Liver (tissue), 9 donors: ENCODE measurements around the gene PCDHGB1. TPM values are rescaled to one million over a fixed set of nuclear protein-coding genes. Genes with fewer than 3 reads are reported as not detected.

Experiments
- DNase-seq: peaks from one replicate; pipeline ENCODE4 v3.0.0-alpha.2; 2017; ENCODE audit warnings: low spot score
- H3K27ac ChIP-seq, 2 donors: one replicate each; pipeline ENCODE4 v1.7.0; 2013; ENCODE audit warnings: inconsistent platforms in 2 of 2, low read length in 2 of 2, control low read depth in 1 of 2, low read depth in 1 of 2, mild to moderate bottlenecking in 1 of 2
- H3K27me3 ChIP-seq, 4 donors: one replicate each; pipeline versions ENCODE4 v1.6.1 to v1.7.0; 2013; ENCODE audit warnings: low read length in 3 of 4, inconsistent platforms in 1 of 4, mild to moderate bottlenecking in 1 of 4, moderate library complexity in 1 of 4; ENCODE audit not compliant: control insufficient read depth in 4 of 4, insufficient read depth in 4 of 4
- H3K36me3 ChIP-seq, 4 donors: one replicate each; pipeline versions ENCODE4 v1.6.1 to v1.7.0; 2013; ENCODE audit warnings: low read length in 3 of 4, mild to moderate bottlenecking in 3 of 4, low read depth in 1 of 4, moderate library complexity in 1 of 4; ENCODE audit not compliant: control insufficient read depth in 4 of 4, insufficient read depth in 3 of 4
- H3K4me1 ChIP-seq, 4 donors: one replicate each; pipeline versions ENCODE4 v1.6.1 to v1.7.0; 2013; ENCODE audit warnings: low read length in 3 of 4, mild to moderate bottlenecking in 3 of 4, moderate library complexity in 1 of 4; ENCODE audit not compliant: control insufficient read depth in 4 of 4, insufficient read depth in 4 of 4
- H3K4me3 ChIP-seq, 3 donors: one replicate each; pipeline versions ENCODE4 v1.6.1 to v1.7.0; 2013; ENCODE audit warnings: low read length in 3 of 3, control low read depth in 1 of 3, low read depth in 1 of 3, mild to moderate bottlenecking in 1 of 3
- H3K9ac ChIP-seq, 2 donors: one replicate each; pipeline ENCODE4 v1.7.0; 2013; ENCODE audit warnings: low read length in 2 of 2, mild to moderate bottlenecking in 2 of 2, moderate library complexity in 2 of 2, control low read depth in 1 of 2, low read depth in 1 of 2
- H3K9me3 ChIP-seq, 4 donors: one replicate each; pipeline versions ENCODE4 v1.6.1 to v1.7.0; 2013; ENCODE audit warnings: low read length in 3 of 4; ENCODE audit not compliant: control insufficient read depth in 4 of 4
- EGR1 ChIP-seq, 2 donors: IDR thresholded peaks; 2 replicates each; pipeline ENCODE4 v1.6.1; 2016 to 2018; ENCODE audit warnings: antibody characterized with exemption in 2 of 2, low read depth in 2 of 2
- FOXA1 ChIP-seq: IDR thresholded peaks from 2 replicates; pipeline ENCODE4 v1.6.1; 2016; ENCODE audit warnings: antibody characterized with exemption
- FOXA2 ChIP-seq: IDR thresholded peaks from 2 replicates; pipeline ENCODE4 v1.6.1; 2016; ENCODE audit warnings: antibody characterized with exemption
- GABPA ChIP-seq, 2 donors: IDR thresholded peaks in 1 of 2; conservative IDR thresholded peaks in 1 of 2; 2 replicates each; pipeline ENCODE4 v1.6.1; 2016; ENCODE audit warnings: antibody characterized with exemption in 2 of 2, mild to moderate bottlenecking in 1 of 2, moderate library complexity in 1 of 2
- HNF4A ChIP-seq, 2 donors: conservative IDR thresholded peaks; 2 replicates each; pipeline ENCODE4 v1.6.1; 2016; ENCODE audit warnings: antibody characterized with exemption in 2 of 2, mild to moderate bottlenecking in 2 of 2
- HNF4G ChIP-seq: IDR thresholded peaks from 2 replicates; pipeline ENCODE4 v1.6.1; 2016; ENCODE audit warnings: antibody characterized with exemption
- JUND ChIP-seq, 2 donors: IDR thresholded peaks; 2 replicates each; pipeline ENCODE4 v1.6.1; 2016; ENCODE audit warnings: antibody characterized with exemption in 2 of 2
- NR2F2 ChIP-seq: IDR thresholded peaks from 2 replicates; pipeline ENCODE4 v1.6.1; 2016; ENCODE audit warnings: antibody characterized with exemption
- RAD21 ChIP-seq, 2 donors: IDR thresholded peaks; 2 replicates each; pipeline ENCODE4 v1.6.1; 2016; ENCODE audit warnings: antibody characterized with exemption in 2 of 2, mild to moderate bottlenecking in 2 of 2
- RXRA ChIP-seq, 2 donors: IDR thresholded peaks; 2 replicates each; pipeline ENCODE4 v1.6.1; 2017 to 2018; ENCODE audit warnings: antibody characterized with exemption in 2 of 2, mild to moderate bottlenecking in 1 of 2
- SP1 ChIP-seq: IDR thresholded peaks from 2 replicates; pipeline ENCODE4 v1.6.1; 2018; ENCODE audit warnings: antibody characterized with exemption, mild to moderate bottlenecking
- TAF1 ChIP-seq: conservative IDR thresholded peaks from 2 replicates; pipeline ENCODE4 v1.6.1; 2016; ENCODE audit warnings: antibody characterized with exemption, mild to moderate bottlenecking
- YY1 ChIP-seq: IDR thresholded peaks from 2 replicates; pipeline ENCODE4 v1.6.1; 2016; ENCODE audit warnings: antibody characterized with exemption, mild to moderate bottlenecking
- WGBS: extraction: QIAGEN DNeasy Blood & Tissue Kit; methylation state at CpG from one replicate; pipeline ENCODE4 v1.1.7; 2013; 5-methylcytosine and 5-hydroxymethylcytosine counted together
- polyA plus RNA-seq, 2 donors: library from polyadenylated mRNA; stranded (reverse) in 1 of 2; unstranded in 1 of 2; fragments of 200-250 nt in 1 of 2; fragments of >200 nt in 1 of 2; fragmentation: Nextera tagmentation in 1 of 2; extraction: Ambion mirVana in 1 of 2; gene quantifications; one replicate each; pipeline versions ENCODE4 v1.2.1 to v1.2.3, GENCODE V29; 2013 to 2015
- total RNA-seq, 2 donors: library from RNA; depleted of rRNA; stranded (reverse); fragments of >200 nt; gene quantifications; one replicate each; pipeline ENCODE4 v1.2.3, GENCODE V29; 2014
- TF ChIP-seq, protein P1 (sequence below): IDR thresholded peaks from 2 replicates; pipeline ENCODE4 v1.6.1; 2016; ENCODE audit warnings: antibody characterized with exemption, mild to moderate bottlenecking
- TF ChIP-seq, protein P2 (sequence below): fragments of 150-350 bp; IDR thresholded peaks from 2 replicates; pipeline ENCODE4 v1.5.1; 2017; ENCODE audit warnings: improper control_type of control experiment, low read depth, low read length; ENCODE audit not compliant: missing input control
- donor health status: healthy.
- donor health status: healthy.
- donor health status: healthy.
- donor health status: healthy.
- donor health status: healthy.

Gene PCDHGB1
- total and polyA plus RNA-seq, 4 donors, result 0.10 to 0.75 (median 0.13) TPM

DNA sequence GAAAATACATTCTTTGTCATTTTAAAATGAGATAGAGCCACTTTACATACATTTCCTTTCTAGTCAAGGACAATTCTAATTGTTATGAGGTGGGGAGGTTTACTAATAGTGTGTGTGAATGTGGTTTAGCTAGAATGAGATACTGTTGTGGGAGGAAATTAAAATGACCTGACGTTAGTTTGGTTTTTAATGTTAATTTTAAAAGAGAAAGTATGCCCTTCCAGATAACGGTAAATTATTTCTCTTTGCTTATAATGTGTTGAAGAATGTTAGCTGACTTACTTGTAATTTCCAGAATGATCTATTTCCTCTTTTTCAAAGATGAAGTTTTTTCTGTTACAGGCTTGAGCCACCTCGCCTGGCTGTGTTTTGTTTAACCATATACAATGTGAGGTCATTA, 27.6 kb upstream of the PCDHGB1 start (continued):
- TF ChIP-seq, protein P1, sequence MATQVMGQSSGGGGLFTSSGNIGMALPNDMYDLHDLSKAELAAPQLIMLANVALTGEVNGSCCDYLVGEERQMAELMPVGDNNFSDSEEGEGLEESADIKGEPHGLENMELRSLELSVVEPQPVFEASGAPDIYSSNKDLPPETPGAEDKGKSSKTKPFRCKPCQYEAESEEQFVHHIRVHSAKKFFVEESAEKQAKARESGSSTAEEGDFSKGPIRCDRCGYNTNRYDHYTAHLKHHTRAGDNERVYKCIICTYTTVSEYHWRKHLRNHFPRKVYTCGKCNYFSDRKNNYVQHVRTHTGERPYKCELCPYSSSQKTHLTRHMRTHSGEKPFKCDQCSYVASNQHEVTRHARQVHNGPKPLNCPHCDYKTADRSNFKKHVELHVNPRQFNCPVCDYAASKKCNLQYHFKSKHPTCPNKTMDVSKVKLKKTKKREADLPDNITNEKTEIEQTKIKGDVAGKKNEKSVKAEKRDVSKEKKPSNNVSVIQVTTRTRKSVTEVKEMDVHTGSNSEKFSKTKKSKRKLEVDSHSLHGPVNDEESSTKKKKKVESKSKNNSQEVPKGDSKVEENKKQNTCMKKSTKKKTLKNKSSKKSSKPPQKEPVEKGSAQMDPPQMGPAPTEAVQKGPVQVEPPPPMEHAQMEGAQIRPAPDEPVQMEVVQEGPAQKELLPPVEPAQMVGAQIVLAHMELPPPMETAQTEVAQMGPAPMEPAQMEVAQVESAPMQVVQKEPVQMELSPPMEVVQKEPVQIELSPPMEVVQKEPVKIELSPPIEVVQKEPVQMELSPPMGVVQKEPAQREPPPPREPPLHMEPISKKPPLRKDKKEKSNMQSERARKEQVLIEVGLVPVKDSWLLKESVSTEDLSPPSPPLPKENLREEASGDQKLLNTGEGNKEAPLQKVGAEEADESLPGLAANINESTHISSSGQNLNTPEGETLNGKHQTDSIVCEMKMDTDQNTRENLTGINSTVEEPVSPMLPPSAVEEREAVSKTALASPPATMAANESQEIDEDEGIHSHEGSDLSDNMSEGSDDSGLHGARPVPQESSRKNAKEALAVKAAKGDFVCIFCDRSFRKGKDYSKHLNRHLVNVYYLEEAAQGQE, result no peak

DNA sequence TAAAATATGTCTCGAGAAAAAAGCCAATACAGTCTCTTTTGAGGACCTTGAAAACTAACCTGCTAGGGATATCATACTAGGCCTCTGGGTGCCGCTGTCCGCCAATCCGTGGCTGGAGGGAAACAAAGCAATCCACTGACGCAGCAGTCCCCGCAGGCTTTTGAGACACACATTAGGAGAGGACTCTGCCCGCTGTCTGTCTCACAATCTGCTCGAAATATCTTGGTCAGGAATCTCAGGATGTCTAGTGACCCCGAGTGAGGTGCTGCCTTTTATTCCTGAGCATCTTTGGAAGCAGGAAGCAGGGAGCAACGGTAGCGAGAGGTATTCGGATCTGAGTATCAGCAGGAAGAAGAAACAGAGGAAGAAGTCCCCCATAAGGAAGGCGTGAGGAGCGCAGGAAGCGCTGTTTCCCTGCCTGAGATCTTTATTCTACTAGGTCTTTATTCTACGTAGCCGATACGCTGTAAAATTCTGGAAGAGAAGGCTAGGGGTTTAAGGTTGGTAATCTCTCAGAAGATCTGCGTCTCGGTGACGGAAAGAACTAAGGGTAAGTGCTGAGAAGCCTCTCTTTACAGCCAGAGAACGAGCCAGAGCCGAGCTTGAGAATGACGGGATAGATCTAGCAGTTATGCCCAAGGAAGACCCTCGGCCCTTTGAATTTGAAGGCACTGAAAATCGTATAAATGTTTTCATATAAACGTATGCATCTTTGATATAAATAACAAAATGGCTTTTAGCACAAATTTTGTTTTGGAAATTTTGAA, 23.6 kb upstream of the PCDHGB1 start:
- H3K27ac ChIP-seq, result no peak overlapping the region
- TF ChIP-seq RAD21 (IDR thresholded peaks at IDR 0.05), result peak in 1 of 2 donors; percentile 13
- no peak for TF ChIP-seq TAF1
- WGBS, result 20% methylated on average over 27 of the region's 27 CpGs

DNA sequence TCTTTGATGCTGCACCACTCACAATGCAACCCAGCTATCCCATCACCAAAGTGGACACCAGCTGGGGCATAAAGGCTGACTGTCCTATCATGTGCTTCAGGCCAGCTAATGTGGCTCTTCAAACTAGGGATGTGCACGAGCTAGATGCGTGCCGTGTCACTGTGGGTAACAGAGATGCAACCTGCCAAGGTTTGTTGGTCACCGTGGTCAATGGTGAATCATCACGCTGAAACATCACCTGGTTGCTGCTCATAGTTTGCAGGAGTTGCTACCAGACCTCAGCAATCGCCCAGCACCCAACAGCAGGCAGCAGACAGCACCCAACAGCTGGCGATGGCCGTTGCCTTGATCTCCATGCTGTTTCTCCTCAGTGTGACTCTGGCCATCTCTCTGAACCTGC, 21.7 kb upstream of the PCDHGB1 start:
- no peak for TF ChIP-seq JUND (IDR thresholded peaks at IDR 0.05)
- TF ChIP-seq, protein P1, result no peak
- TF ChIP-seq EGR1 (IDR thresholded peaks at IDR 0.05; ENCODE audit: low read depth in 2 of 2), result no peak
- TF ChIP-seq FOXA1, result no peak
- TF ChIP-seq, protein P2, sequence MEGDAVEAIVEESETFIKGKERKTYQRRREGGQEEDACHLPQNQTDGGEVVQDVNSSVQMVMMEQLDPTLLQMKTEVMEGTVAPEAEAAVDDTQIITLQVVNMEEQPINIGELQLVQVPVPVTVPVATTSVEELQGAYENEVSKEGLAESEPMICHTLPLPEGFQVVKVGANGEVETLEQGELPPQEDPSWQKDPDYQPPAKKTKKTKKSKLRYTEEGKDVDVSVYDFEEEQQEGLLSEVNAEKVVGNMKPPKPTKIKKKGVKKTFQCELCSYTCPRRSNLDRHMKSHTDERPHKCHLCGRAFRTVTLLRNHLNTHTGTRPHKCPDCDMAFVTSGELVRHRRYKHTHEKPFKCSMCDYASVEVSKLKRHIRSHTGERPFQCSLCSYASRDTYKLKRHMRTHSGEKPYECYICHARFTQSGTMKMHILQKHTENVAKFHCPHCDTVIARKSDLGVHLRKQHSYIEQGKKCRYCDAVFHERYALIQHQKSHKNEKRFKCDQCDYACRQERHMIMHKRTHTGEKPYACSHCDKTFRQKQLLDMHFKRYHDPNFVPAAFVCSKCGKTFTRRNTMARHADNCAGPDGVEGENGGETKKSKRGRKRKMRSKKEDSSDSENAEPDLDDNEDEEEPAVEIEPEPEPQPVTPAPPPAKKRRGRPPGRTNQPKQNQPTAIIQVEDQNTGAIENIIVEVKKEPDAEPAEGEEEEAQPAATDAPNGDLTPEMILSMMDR, result no peak
- no peak for TF ChIP-seq RAD21 (IDR thresholded peaks at IDR 0.05)
- TF ChIP-seq GABPA (IDR thresholded peaks at IDR 0.05 in 1 of 2, conservative IDR thresholded peaks at IDR 0.05 in 1 of 2), result no peak
- no peak for TF ChIP-seq HNF4A (conservative IDR thresholded peaks at IDR 0.05)
- no peak for TF ChIP-seq SP1
- TF ChIP-seq RXRA (IDR thresholded peaks at IDR 0.05), result no peak
- TF ChIP-seq HNF4G, result no peak
- no peak for TF ChIP-seq TAF1
- no peak for TF ChIP-seq YY1
- TF ChIP-seq FOXA2, result no peak
- TF ChIP-seq NR2F2, result no peak
- Histone ChIP-seq H3K4me1 (no peaks in the 10 kb centered on the region), H3K36me3 (peaks cover 0 to 2% (median 0%) of the 10 kb centered on the region in 4 donors), H3K9me3 (peaks cover 22 to 76% (median 45%) of the 10 kb centered on the region in 4 donors), H3K27ac (no peak overlapping the region), H3K4me3 (peak overlapping the region in 2 of 3 donors; percentile 14 to 33), H3K27me3 (peaks cover 0 to 6% (median 2%) of the 10 kb centered on the region in 4 donors), H3K9ac (no peak overlapping the region)
- DNase-seq, result no peak
- WGBS, result 72% methylated on average over 8 of the region's 8 CpGs

More for the DNA sequence above, 23.6 kb upstream of the PCDHGB1 start:
- Histone ChIP-seq H3K4me1 (peaks cover 0 to 1% (median 0%) of the 10 kb centered on the region in 4 donors), H3K36me3 (peaks cover 0 to 2% (median 0%) of the 10 kb centered on the region in 4 donors), H3K9me3 (peaks cover 14 to 66% (median 37%) of the 10 kb centered on the region in 4 donors), H3K4me3 (peak overlapping the region in 1 of 3 donors; percentile 30), H3K9ac (no peak overlapping the region), H3K27me3 (peaks cover 0 to 6% (median 0%) of the 10 kb centered on the region in 4 donors)
- DNase-seq, result no peak
